ENCODE results near the gene DSTN.

DNA sequence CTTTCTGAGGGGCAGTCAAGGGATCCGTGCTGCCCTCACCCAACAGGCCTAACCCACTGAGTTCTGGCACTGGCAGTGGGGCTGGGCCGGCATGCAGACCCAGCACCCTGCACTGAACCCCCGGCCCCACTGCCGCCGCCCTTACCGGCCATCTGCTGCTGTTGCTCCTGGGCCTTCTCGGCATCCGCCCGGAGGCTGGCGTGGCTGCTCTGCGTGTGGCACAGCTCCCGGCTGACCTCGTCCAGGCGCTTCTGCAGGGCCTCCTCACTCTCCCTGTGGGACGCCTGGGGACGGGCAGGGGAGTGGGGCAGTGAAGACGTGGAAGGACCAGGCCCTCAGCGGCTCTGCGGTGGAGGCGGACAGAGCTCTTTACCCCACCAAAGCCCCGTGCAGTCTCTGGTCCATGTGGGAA is 59.8 kb downstream of the DSTN start:
- no peak for TF ChIP-seq POLR2A (IDR thresholded peaks at IDR 0.05)
- TF ChIP-seq, protein P1, sequence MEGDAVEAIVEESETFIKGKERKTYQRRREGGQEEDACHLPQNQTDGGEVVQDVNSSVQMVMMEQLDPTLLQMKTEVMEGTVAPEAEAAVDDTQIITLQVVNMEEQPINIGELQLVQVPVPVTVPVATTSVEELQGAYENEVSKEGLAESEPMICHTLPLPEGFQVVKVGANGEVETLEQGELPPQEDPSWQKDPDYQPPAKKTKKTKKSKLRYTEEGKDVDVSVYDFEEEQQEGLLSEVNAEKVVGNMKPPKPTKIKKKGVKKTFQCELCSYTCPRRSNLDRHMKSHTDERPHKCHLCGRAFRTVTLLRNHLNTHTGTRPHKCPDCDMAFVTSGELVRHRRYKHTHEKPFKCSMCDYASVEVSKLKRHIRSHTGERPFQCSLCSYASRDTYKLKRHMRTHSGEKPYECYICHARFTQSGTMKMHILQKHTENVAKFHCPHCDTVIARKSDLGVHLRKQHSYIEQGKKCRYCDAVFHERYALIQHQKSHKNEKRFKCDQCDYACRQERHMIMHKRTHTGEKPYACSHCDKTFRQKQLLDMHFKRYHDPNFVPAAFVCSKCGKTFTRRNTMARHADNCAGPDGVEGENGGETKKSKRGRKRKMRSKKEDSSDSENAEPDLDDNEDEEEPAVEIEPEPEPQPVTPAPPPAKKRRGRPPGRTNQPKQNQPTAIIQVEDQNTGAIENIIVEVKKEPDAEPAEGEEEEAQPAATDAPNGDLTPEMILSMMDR (IDR thresholded peaks at IDR 0.05), result no peak
